SJSA1 (cell line): ENCODE data around the gene PTPRF. TPM values are rescaled to one million over a fixed set of nuclear protein-coding genes. Genes with fewer than 3 reads are reported as not detected.

Source experiments
- DNase-seq, 2 experiments: peaks; one replicate each; pipeline ENCODE4 v3.0.0-alpha.2; 2015 to 2020; ENCODE audit warnings: low spot score in 2 of 2, low read depth in 1 of 2
- H3K27ac ChIP-seq: fragments of 250-450 bp; sonication (Bioruptor Pico); 2 replicates; pipeline ENCODE4 v1.5.1; 2020; ENCODE audit warnings: mild to moderate bottlenecking, moderate library complexity
- H3K27me3 ChIP-seq: fragments of 250-450 bp; sonication (Bioruptor Pico); replicated peaks from 2 replicates; pipeline ENCODE4 v1.5.1; 2020; ENCODE audit warnings: mild to moderate bottlenecking, moderate library complexity
- H3K36me3 ChIP-seq: fragments of 250-450 bp; sonication (Bioruptor Pico); 2 replicates; pipeline ENCODE4 v1.5.1; 2020; ENCODE audit warnings: mild to moderate bottlenecking
- H3K4me1 ChIP-seq: fragments of 250-450 bp; sonication (Bioruptor Pico); replicated peaks from 2 replicates; pipeline ENCODE4 v1.6.1; 2021; ENCODE audit warnings: mild to moderate bottlenecking
- H3K4me3 ChIP-seq: fragments of 250-450 bp; sonication (Bioruptor Pico); 2 replicates; pipeline ENCODE4 v1.5.1; 2020; ENCODE audit warnings: mild to moderate bottlenecking
- H3K9me3 ChIP-seq: fragments of 250-450 bp; sonication (Bioruptor Pico); replicated peaks from 2 replicates; pipeline ENCODE4 v1.5.1; 2020; ENCODE audit warnings: mild to moderate bottlenecking
- total RNA-seq: library from RNA; depleted of rRNA; stranded (reverse); fragments of >200 nt; shearing (Covaris generic); gene quantifications from 2 replicates; pipeline ENCODE4 v1.2.3, GENCODE V29; 2014; rRNA removed

Gene PTPRF
- total RNA-seq, 1 experiment from 2014 or later, result 11.0 TPM

- Histone ChIP-seq H3K27ac (no peak overlapping the region), H3K9me3 (no peaks in the 10 kb centered on the region), H3K4me3 (no peak overlapping the region), H3K36me3 (peaks cover 96% of the 10 kb centered on the region), H3K27me3 (no peaks in the 10 kb centered on the region), H3K4me1 (peaks cover 11% of the 10 kb centered on the region)
- no peak for DNase-seq
These were observed 139.2 kb downstream of the PTPRF start for GRCh38 chr1:43669878-43670277.

DNA sequence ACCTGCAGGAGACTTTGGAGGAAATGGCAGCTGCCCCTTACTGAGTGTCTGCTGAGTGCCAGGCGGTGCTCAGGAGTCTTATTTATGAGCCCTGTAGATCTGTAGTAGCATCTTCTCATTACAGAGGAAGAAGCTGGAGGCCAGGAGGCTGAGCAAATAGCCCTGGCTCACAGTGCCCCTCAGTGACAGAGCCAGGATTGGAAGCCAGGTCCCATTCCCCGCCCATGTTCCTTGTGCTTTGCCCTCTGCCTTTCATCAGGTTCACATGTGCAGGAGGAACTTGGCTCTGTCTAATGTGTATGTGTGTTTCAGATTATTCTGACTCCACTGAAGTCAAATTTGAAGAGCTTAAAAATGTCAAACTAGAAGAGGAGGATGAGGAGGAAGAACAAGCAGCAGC lies 140.5 kb downstream of the PTPRF start:
- Histone ChIP-seq H3K27me3 (no peaks in the 10 kb centered on the region), H3K4me1 (peaks cover 11% of the 10 kb centered on the region), H3K27ac (no peak overlapping the region), H3K9me3 (no peaks in the 10 kb centered on the region), H3K36me3 (peaks cover 94% of the 10 kb centered on the region), H3K4me3 (no peak overlapping the region)
- no peak for DNase-seq

DNA sequence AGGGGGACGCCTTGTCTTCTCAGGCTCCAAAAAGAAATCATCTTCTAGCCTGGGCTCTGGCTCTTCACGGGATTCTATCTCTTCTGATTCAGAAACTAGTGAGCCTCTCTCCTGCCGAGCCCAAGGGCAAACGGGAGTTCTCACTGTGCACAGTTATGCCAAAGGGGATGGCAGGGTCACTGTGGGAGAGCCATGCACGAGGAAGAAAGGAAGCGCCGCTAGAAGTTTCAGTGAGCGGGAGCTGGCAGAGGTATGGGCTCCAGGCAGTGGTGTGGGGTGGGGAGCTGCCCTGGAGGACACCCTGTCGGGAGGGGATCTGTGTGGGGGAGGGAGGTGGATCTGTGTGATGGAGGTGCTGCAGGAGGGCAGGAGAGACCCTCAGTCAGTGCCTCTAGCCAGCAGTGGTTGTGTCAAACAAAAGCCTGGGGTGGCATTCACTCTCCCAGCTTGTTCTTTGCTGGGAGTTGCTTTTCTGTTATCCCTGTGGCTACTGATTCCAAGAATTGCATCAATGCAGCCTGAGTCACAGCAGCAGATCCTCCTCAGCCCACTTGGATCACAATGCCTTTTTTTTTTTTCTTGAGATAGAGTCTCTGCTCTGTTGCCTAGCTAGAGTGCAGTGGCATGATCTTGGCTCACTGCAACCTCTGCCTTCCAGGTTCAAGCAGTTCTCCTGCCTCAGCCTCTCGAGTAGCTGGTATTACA lies 141.1 kb downstream of the PTPRF start:
- H3K4me1 ChIP-seq, result peaks cover 11% of the 10 kb centered on the region
- H3K27me3 ChIP-seq, result no peaks in the 10 kb centered on the region
- no peak overlapping the region for H3K4me3 ChIP-seq
- H3K27ac ChIP-seq, result no peak overlapping the region
- peaks cover 90% of the 10 kb centered on the region for H3K36me3 ChIP-seq
- DNase-seq, result no peak
- no peaks in the 10 kb centered on the region for H3K9me3 ChIP-seq

- Histone ChIP-seq H3K36me3 (peaks cover 85% of the 10 kb centered on the region), H3K9me3 (no peaks in the 10 kb centered on the region), H3K27me3 (no peaks in the 10 kb centered on the region), H3K4me3 (no peak overlapping the region), H3K4me1 (peaks cover 10% of the 10 kb centered on the region), H3K27ac (no peak overlapping the region)
- DNase-seq, result no peak
These were observed 142.6 kb downstream of the PTPRF start for GRCh38 chr1:43673261-43673660.

Other genes with a start within 250 kb of the PTPRF start
- gene C1orf210, start 245.3 kb upstream of the PTPRF start, total RNA-seq, result not detected in 2 replicates
- gene TIE1, start 229.9 kb upstream of the PTPRF start, total RNA-seq, result 0.11 TPM in 1 of 2 replicates, not detected in the other
- gene MPL, start 193.1 kb upstream of the PTPRF start, total RNA-seq, result not detected in 2 replicates
- gene CDC20, start 171.9 kb upstream of the PTPRF start, total RNA-seq, result 194 and 257 TPM in 2 replicates
- 69.5 and 115 TPM in 2 replicates for gene ELOVL1, start 162.9 kb upstream of the PTPRF start, total RNA-seq
- 60.7 and 67.8 TPM in 2 replicates for gene MED8, start 141.1 kb upstream of the PTPRF start, total RNA-seq
- gene SZT2, start 141.0 kb upstream of the PTPRF start, total RNA-seq, result 15.6 and 19.8 TPM in 2 replicates
- gene HYI, start 77.0 kb upstream of the PTPRF start, total RNA-seq, result 44.3 and 47.2 TPM in 2 replicates
- 22.4 and 25.6 TPM in 2 replicates for gene KDM4A, start 119.3 kb downstream of the PTPRF start, total RNA-seq
- 18.7 and 25.0 TPM in 2 replicates for gene ST3GAL3, start 176.7 kb downstream of the PTPRF start, total RNA-seq